Neuronal stem cell (in vitro differentiated cells): ENCODE data around the gene ALG2. TPM values are rescaled to one million over a fixed set of nuclear protein-coding genes. Genes with fewer than 3 reads are reported as not detected.

Source experiments
- small RNA-seq: library from polyadenylated mRNA; stranded (forward); fragments of <200 nt; extraction: miRNeasy Mini kit (QIAGEN cat#:217004); gene quantifications from one replicate; pipeline ENCODE3, GENCODE V24; 2013; ENCODE audit not compliant: insufficient read depth

ALG2 gene

Small RNA genes lying within 50 kb of the gene (small RNA-seq; reads per million reads assigned to genes)
- not detected for gene RN7SL794P
